Astrocyte (in vitro differentiated cells and primary cell): Measurements from ENCODE around the gene FBN2.

Experiments
- CTCF ChIP-seq: IDR thresholded peaks from 2 replicates; pipeline ENCODE4 v1.5.1; 2011; ENCODE audit warnings: low read depth, mild to moderate bottlenecking, inconsistent platforms, low read length, moderate library complexity; ENCODE audit not compliant: insufficient read depth
- EZH2 ChIP-seq: IDR thresholded peaks from 2 replicates; pipeline ENCODE4 v1.6.1; 2012; ENCODE audit warnings: mild to moderate bottlenecking, low read length, inconsistent platforms; ENCODE audit not compliant: insufficient read depth

- TF ChIP-seq EZH2 (no peak), CTCF (no peak)
Observed at GRCh38 chr5:128220841-128221240, 317.2 kb downstream of the FBN2 start.
